TTC549 (cell line): ENCODE measurements around the gene SLC38A8.

Source experiments
- FAIRE-seq: peaks from 2 replicates; lab custom pipeline; 2012; peaks lifted over from hg19 to GRCh38; lab: Jason Lieb, UNC

The SLC38A8 gene

GRCh38 chr16:84048270-84048669 lies 5.7 kb upstream of the SLC38A8 start:
- no peak for FAIRE-seq

GRCh38 chr16:84047626-84048025 lies 5.0 kb upstream of the SLC38A8 start:
- no peak for FAIRE-seq

GRCh38 chr16:84047206-84047605 lies 4.6 kb upstream of the SLC38A8 start:
- no peak for FAIRE-seq

GRCh38 chr16:84045818-84046470 lies 3.3 kb upstream of the SLC38A8 start:
- no peak for FAIRE-seq

GRCh38 chr16:84045001-84045817 lies 2.6 kb upstream of the SLC38A8 start:
- no peak for FAIRE-seq

GRCh38 chr16:84044118-84044488 lies 1.5 kb upstream of the SLC38A8 start:
- no peak for FAIRE-seq

- FAIRE-seq, result no peak
Measured at GRCh38 chr16:84043486-84044117, 1.0 kb upstream of the SLC38A8 start.

GRCh38 chr16:84042879-84043485 lies 387 bp upstream of the SLC38A8 start:
- FAIRE-seq, result no peak

- FAIRE-seq, result no peak
Measured at GRCh38 chr16:84041881-84042280, 714 bp downstream of the SLC38A8 start.

GRCh38 chr16:84040823-84041820 lies 1.5 kb downstream of the SLC38A8 start:
- FAIRE-seq, result no peak

GRCh38 chr16:84040226-84040822 lies 2.3 kb downstream of the SLC38A8 start:
- FAIRE-seq, result no peak

- no peak for FAIRE-seq
Measured at GRCh38 chr16:84039696-84040095, 2.9 kb downstream of the SLC38A8 start.

GRCh38 chr16:84038469-84038868 lies 4.1 kb downstream of the SLC38A8 start:
- FAIRE-seq, result no peak

GRCh38 chr16:84036982-84037425 lies 5.6 kb downstream of the SLC38A8 start:
- no peak for FAIRE-seq

- FAIRE-seq, result no peak
Measured at GRCh38 chr16:84036131-84036530, 6.5 kb downstream of the SLC38A8 start.

GRCh38 chr16:84034516-84034915 lies 8.1 kb downstream of the SLC38A8 start:
- FAIRE-seq, result no peak

GRCh38 chr16:84033251-84034195 lies 9.1 kb downstream of the SLC38A8 start:
- FAIRE-seq, result no peak

- no peak for FAIRE-seq
Measured at GRCh38 chr16:84032458-84033178, 10.0 kb downstream of the SLC38A8 start.

GRCh38 chr16:84031556-84031955 lies 11.0 kb downstream of the SLC38A8 start:
- no peak for FAIRE-seq
